K562 (cell line): Measurements from ENCODE around the gene SPRY4. TPM values are rescaled to one million over a fixed set of nuclear protein-coding genes. Genes with fewer than 3 reads are reported as not detected.

Experiments
- ATAC-seq: fragments of 200-7000 bp; cut with Tn5 transposase; 3 replicates; pipeline ENCODE4 v1.9.1; 2020; ENCODE audit warnings: moderate library complexity
- BruUV-seq: library from RNA; stranded (reverse); fragments of 400-500 nt; replicated peaks from 2 replicates; lab custom pipeline; 2021; lab: Mats Ljungman, UMichigan
- CTCF ChIA-PET: fragments of 300-600 bp; formaldehyde crosslinking; extraction: SDS; loops from one replicate; lab custom pipeline; 2021; ENCODE audit warnings: low intra/inter-chr PET ratio; lab: Yijun Ruan, JAX
- POLR2A ChIA-PET: fragments of 300-600, 350-650 bp; sonication (Branson Sonifier 250); formaldehyde crosslinking; extraction: SDS; loops from one replicate; lab custom pipeline; 2021; ENCODE audit warnings: antibody characterized with exemption, inconsistent platforms; lab: Yijun Ruan, JAX
- DNase-seq, 4 experiments: peaks; one replicate each; pipeline versions ENCODE4 v3.0.0 to v3.0.0-alpha.2; 2011 to 2018; ENCODE audit warnings: low spot score in 3 of 4, mixed read lengths in 3 of 4; ENCODE audit errors: extremely low read depth in 1 of 4
- FAIRE-seq: peaks from 2 replicates; lab custom pipeline; 2011; peaks lifted over from hg19 to GRCh38; lab: Jason Lieb, UNC
- H2AFZ ChIP-seq: 2 replicates; pipeline ENCODE4 v1.6.0; 2011; ENCODE audit warnings: low read depth, low read length, control low read depth, inconsistent platforms
- H3K27ac ChIP-seq: fragments of 200-600 bp; 3 replicates; pipeline ENCODE4 v1.8.0; 2011; ENCODE audit warnings: low read depth, mild to moderate bottlenecking, control low read depth, inconsistent platforms, low read length, moderate library complexity, mixed read lengths; ENCODE audit errors: extremely low read depth
- H3K27me3 ChIP-seq, 2 experiments: fragments of 300-600 bp in 1 of 2; 2 replicates in 1 of 2; 3 replicates in 1 of 2; pipeline versions ENCODE4 v1.6.0 to v1.8.0; 2011; ENCODE audit warnings: inconsistent platforms in 2 of 2, low read length in 2 of 2, mild to moderate bottlenecking in 1 of 2, mixed read lengths in 1 of 2, moderate library complexity in 1 of 2; ENCODE audit not compliant: control insufficient read depth in 2 of 2, insufficient read depth in 2 of 2
- H3K36me3 ChIP-seq: fragments of 300-600 bp; 3 replicates; pipeline ENCODE4 v1.8.0; 2011; ENCODE audit warnings: mild to moderate bottlenecking, low read length, inconsistent platforms; ENCODE audit not compliant: control insufficient read depth, insufficient read depth
- H3K4me1 ChIP-seq, 2 experiments: fragments of 200-600 bp in 1 of 2; replicated peaks in 1 of 2; 2 replicates in 1 of 2; 3 replicates in 1 of 2; pipeline versions ENCODE4 v1.5.1 to v1.8.0; 2011; ENCODE audit warnings: inconsistent platforms in 2 of 2, low read length in 2 of 2, mild to moderate bottlenecking in 1 of 2, mixed read lengths in 1 of 2, moderate library complexity in 1 of 2; ENCODE audit not compliant: control insufficient read depth in 2 of 2, insufficient read depth in 2 of 2
- H3K4me2 ChIP-seq: 2 replicates; pipeline ENCODE4 v1.6.1; 2011; ENCODE audit warnings: low read length, control low read depth, inconsistent platforms, mixed read lengths; ENCODE audit not compliant: insufficient read depth
- H3K4me3 ChIP-seq: fragments of 200-600 bp; sonication (generic), shearing (Covaris generic); 2 replicates; pipeline ENCODE4 v1.5.1; 2016; ENCODE audit warnings: control low read depth, inconsistent platforms
- H3K79me2 ChIP-seq: fragments of 200-600 bp; 3 replicates; pipeline ENCODE4 v1.8.0; 2011; ENCODE audit warnings: low read length, inconsistent platforms; ENCODE audit not compliant: control insufficient read depth, insufficient read depth
- H3K9ac ChIP-seq, 2 experiments: 2 replicates each; pipeline versions ENCODE4 v1.6.0 to v1.6.1; 2011; ENCODE audit warnings: low read depth in 2 of 2, low read length in 2 of 2, control low read depth in 1 of 2, inconsistent platforms in 1 of 2, mild to moderate bottlenecking in 1 of 2, mixed read lengths in 1 of 2; ENCODE audit not compliant: insufficient read depth in 1 of 2
- H3K9me1 ChIP-seq: one replicate; pipeline ENCODE4 v1.6.0; 2011; ENCODE audit warnings: inconsistent platforms, mild to moderate bottlenecking, low read length, moderate library complexity; ENCODE audit not compliant: control insufficient read depth, insufficient read depth
- H3K9me3 ChIP-seq: replicated peaks from 2 replicates; pipeline ENCODE4 v1.5.1; 2011; ENCODE audit warnings: low read depth, low read length, inconsistent platforms; ENCODE audit not compliant: control insufficient read depth, insufficient read depth
- H4K20me1 ChIP-seq: replicated peaks from 2 replicates; pipeline ENCODE4 v1.6.1; 2011; ENCODE audit warnings: low read length, inconsistent platforms, mixed read lengths; ENCODE audit not compliant: control insufficient read depth, insufficient read depth
- BCL6 ChIP-seq: fragments of 250-450 bp; sonication (Bioruptor Pico); IDR thresholded peaks from 2 replicates; pipeline ENCODE4 v1.4.0; 2020
- CHD4 ChIP-seq: fragments of 200-600 bp; sonication (generic); IDR thresholded peaks from 3 replicates; pipeline ENCODE4 v1.6.1; 2012; ENCODE audit warnings: low read depth, mild to moderate bottlenecking, mixed read lengths, low read length, inconsistent platforms; ENCODE audit not compliant: insufficient read depth, insufficient replicate concordance, poor library complexity, severe bottlenecking
- KLF6 ChIP-seq: fragments of 250-450 bp; sonication (Bioruptor Pico); IDR thresholded peaks from 2 replicates; pipeline ENCODE4 v1.4.0; 2020; ENCODE audit warnings: mild to moderate bottlenecking, moderate library complexity, borderline replicate concordance
- NFIC ChIP-seq: fragments of 450-650 bp; IDR thresholded peaks from 2 replicates; pipeline ENCODE4 v1.6.1; 2017; ENCODE audit warnings: mild to moderate bottlenecking, inconsistent platforms
- NR2C2 ChIP-seq, 2 experiments: fragments of 200-800 bp in 1 of 2; sonication (Bioruptor generic) in 1 of 2; sonication (generic) in 1 of 2; formaldehyde crosslinking in 1 of 2; IDR thresholded peaks; 2 replicates each; pipeline versions ENCODE4 v1.6.1 to v1.8.0; 2016 to 2022; ENCODE audit warnings: mild to moderate bottlenecking in 1 of 2, missing compliant biosample characterization in 1 of 2, missing genetic modification characterization in 1 of 2, missing genetic modification reagents in 1 of 2
- POLR3G ChIP-seq: IDR thresholded peaks from 2 replicates; pipeline ENCODE4 v1.6.1; 2011; ENCODE audit not compliant: insufficient read length, insufficient replicate concordance; ENCODE audit errors: extremely low read depth
- TBP ChIP-seq: optimal IDR thresholded peaks from 2 replicates; pipeline ENCODE3; 2011; ENCODE audit warnings: low read depth, low read length, improper control_type of control experiment
- ZBTB7A ChIP-seq: IDR thresholded peaks from 2 replicates; pipeline ENCODE4 v1.6.1; 2011; ENCODE audit warnings: low read depth, mild to moderate bottlenecking, low read length, moderate library complexity, borderline replicate concordance; ENCODE audit not compliant: control insufficient read depth
- ZNF232 ChIP-seq: sonication (generic); formaldehyde crosslinking; IDR thresholded peaks from 2 replicates; pipeline ENCODE4 v1.8.0; 2022; ENCODE audit warnings: mild to moderate bottlenecking, missing genetic modification reagents
- ZNF253 ChIP-seq: fragments of 250-450 bp; sonication (Bioruptor Pico); conservative IDR thresholded peaks from 2 replicates; pipeline ENCODE4 v1.6.1; 2021; ENCODE audit warnings: mild to moderate bottlenecking
- WGBS: fragments of 100-300 bp; shearing (Covaris generic); methylation state at CpG from one replicate; pipeline ENCODE4 v1.1.6; 2016; ENCODE audit warnings: low coverage, mixed read lengths; ENCODE audit not compliant: insufficient coverage; ENCODE audit errors: missing lambda C conversion rate; 5-methylcytosine and 5-hydroxymethylcytosine counted together
- in situ Hi-C: fragments of 300-500 bp; cut with MboI; formaldehyde crosslinking; loops from 4 replicates; pipeline ENCODE4 v1.15.0; 2018; ENCODE audit warnings: inconsistent platforms, mixed read lengths
- intact Hi-C: fragments of 100-400 bp; cut with micrococcal nuclease; formaldehyde crosslinking; loops from 2 replicates; pipeline ENCODE4 v1.14.2; 2022
- polyA plus RNA-seq, 8 experiments: library from polyadenylated mRNA; depleted of rRNA in 4 of 8; stranded (reverse) in 5 of 8; unstranded in 3 of 8; fragments of >200 nt; fragmentation: Nextera tagmentation in 2 of 8; fragmentation: Illumina TruSeq in 1 of 8; extraction: Ambion mirVana in 2 of 8; extraction: Trizol in 1 of 8; gene quantifications; 2 replicates each; pipeline versions ENCODE4 v1.2.1 to v1.2.3, GENCODE V29; 2011 to 2014; ENCODE audit warnings: inconsistent platforms in 1 of 8, missing spikeins in 1 of 8
- total RNA-seq, 7 experiments: library from RNA; depleted of rRNA in 6 of 7; stranded (reverse); fragments of >200 nt in 6 of 7; fragmentation: Illumina TruSeq in 2 of 7; extraction: Trizol in 2 of 7; gene quantifications; 2 replicates each; pipeline versions ENCODE4 v1.2.1 to v1.2.3, GENCODE V29; 2011 to 2021; ENCODE audit warnings: low replicate concordance in 1 of 7
- TF ChIP-seq, protein P1 (sequence below): fragments of 450-650 bp; IDR thresholded peaks from 2 replicates; pipeline ENCODE4 v1.6.1; 2018; ENCODE audit not compliant: partially characterized antibody
- TF ChIP-seq, protein P2 (sequence below): sonication (generic); formaldehyde crosslinking; IDR thresholded peaks from 2 replicates; pipeline ENCODE4 v1.8.1; 2023; ENCODE audit warnings: mild to moderate bottlenecking, missing genetic modification reagents
- TF ChIP-seq, protein P3 (sequence below): fragments of 250-450 bp; sonication (Bioruptor Pico); IDR thresholded peaks from 2 replicates; pipeline ENCODE4 v1.8.0; 2021; ENCODE audit warnings: moderate library complexity, mild to moderate bottlenecking, inconsistent platforms

SPRY4 gene
- total and polyA plus RNA-seq, 9 of the 15 experiments (the other 6 are each of a cell fraction or from before 2014, with no cell fraction given): 2.6 to 24.2 (median 9.5) TPM

GRCh38 chr5:142325725-142326479 is 1.1 kb upstream of the SPRY4 start:
- Histone ChIP-seq H3K27me3 (no peaks in the 10 kb centered on the region), H3K9me3 (no peaks in the 10 kb centered on the region), H3K36me3 (no peaks in the 10 kb centered on the region), H2AFZ (peak overlapping the region; percentile 86), H3K4me2 (peak overlapping the region; percentile 89), H3K4me3 (peak overlapping the region; percentile 83), H3K9me1 (no peaks in the 10 kb centered on the region), H3K79me2 (peaks cover 61% of the 10 kb centered on the region), H3K9ac (peak overlapping the region; percentile 89 to 98), H3K4me1 (peaks cover 39 to 50% of the 10 kb centered on the region in 2 experiments), H4K20me1 (peaks cover 9% of the 10 kb centered on the region; the same call in 1 of the 2 replicates), H3K27ac (peak overlapping the region; percentile 96)
- under 1% methylated on average over 37 of the region's 44 CpGs for WGBS
- intact Hi-C loops: loop anchor here (1.0 to 5.0 kb wide), 3 partner anchors 31 to 223 kb away; no protein-coding TSS in a partner anchor
- ATAC-seq (peak; percentile 62), FAIRE-seq (no peak), DNase-seq (peak; percentile 84 to 92 (median 87))
- ChIA-PET POLR2A (interaction anchor here (0.6 to 1.5 kb wide), 4 partner anchors 14 to 186 kb away, joined by 3 to 4 read pairs (median 4); no protein-coding TSS in a partner anchor), CTCF (no interaction called here)
- in situ Hi-C loops: no loop called here
- BruUV-seq: no TSS peak
- TF ChIP-seq NFIC (peak; percentile 48), ZNF253 (no peak), ZNF232 (CRISPR knock-in tag) (no peak), TBP (no peak), CHD4 (peak; percentile 8), NR2C2 (CRISPR knock-in tag; IDR thresholded peaks at IDR 0.05) (no peak), NR2C2 (tag; IDR thresholded peaks at IDR 0.05) (peak; percentile 50; the same call in 1 of the 2 replicates), ZBTB7A (peak; percentile 43; the same call in 1 of the 2 replicates), KLF6 (0 out of 2 replicates have a peak, but pooled peaks have one; percentile 31), BCL6 (CRISPR knock-in tag) (no peak), POLR3G (no peak)
- TF ChIP-seq, protein P1, sequence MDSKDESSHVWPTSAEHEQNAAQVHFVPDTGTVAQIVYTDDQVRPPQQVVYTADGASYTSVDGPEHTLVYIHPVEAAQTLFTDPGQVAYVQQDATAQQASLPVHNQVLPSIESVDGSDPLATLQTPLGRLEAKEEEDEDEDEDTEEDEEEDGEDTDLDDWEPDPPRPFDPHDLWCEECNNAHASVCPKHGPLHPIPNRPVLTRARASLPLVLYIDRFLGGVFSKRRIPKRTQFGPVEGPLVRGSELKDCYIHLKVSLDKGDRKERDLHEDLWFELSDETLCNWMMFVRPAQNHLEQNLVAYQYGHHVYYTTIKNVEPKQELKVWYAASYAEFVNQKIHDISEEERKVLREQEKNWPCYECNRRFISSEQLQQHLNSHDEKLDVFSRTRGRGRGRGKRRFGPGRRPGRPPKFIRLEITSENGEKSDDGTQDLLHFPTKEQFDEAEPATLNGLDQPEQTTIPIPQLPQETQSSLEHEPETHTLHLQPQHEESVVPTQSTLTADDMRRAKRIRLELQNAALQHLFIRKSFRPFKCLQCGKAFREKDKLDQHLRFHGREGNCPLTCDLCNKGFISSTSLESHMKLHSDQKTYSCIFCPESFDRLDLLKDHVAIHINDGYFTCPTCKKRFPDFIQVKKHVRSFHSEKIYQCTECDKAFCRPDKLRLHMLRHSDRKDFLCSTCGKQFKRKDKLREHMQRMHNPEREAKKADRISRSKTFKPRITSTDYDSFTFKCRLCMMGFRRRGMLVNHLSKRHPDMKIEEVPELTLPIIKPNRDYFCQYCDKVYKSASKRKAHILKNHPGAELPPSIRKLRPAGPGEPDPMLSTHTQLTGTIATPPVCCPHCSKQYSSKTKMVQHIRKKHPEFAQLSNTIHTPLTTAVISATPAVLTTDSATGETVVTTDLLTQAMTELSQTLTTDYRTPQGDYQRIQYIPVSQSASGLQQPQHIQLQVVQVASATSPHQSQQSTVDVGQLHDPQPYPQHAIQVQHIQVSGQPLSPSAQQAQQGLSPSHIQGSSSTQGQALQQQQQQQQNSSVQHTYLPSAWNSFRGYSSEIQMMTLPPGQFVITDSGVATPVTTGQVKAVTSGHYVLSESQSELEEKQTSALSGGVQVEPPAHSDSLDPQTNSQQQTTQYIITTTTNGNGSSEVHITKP: peak; percentile 98
- TF ChIP-seq, protein P2, sequence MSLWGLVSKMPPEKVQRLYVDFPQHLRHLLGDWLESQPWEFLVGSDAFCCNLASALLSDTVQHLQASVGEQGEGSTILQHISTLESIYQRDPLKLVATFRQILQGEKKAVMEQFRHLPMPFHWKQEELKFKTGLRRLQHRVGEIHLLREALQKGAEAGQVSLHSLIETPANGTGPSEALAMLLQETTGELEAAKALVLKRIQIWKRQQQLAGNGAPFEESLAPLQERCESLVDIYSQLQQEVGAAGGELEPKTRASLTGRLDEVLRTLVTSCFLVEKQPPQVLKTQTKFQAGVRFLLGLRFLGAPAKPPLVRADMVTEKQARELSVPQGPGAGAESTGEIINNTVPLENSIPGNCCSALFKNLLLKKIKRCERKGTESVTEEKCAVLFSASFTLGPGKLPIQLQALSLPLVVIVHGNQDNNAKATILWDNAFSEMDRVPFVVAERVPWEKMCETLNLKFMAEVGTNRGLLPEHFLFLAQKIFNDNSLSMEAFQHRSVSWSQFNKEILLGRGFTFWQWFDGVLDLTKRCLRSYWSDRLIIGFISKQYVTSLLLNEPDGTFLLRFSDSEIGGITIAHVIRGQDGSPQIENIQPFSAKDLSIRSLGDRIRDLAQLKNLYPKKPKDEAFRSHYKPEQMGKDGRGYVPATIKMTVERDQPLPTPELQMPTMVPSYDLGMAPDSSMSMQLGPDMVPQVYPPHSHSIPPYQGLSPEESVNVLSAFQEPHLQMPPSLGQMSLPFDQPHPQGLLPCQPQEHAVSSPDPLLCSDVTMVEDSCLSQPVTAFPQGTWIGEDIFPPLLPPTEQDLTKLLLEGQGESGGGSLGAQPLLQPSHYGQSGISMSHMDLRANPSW (CRISPR knock-in tag): no peak
- TF ChIP-seq, protein P3, sequence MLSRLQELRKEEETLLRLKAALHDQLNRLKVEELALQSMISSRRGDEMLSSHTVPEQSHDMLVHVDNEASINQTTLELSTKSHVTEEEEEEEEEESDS (CRISPR knock-in tag): no peak
